HG03108 (cell line): ENCODE data around the gene OMA1.

ENCODE experiments used
- ATAC-seq: cut with Tn5 transposase; IDR thresholded peaks from one replicate; pipeline ENCODE4 v1.9.1; 2021; ENCODE audit warnings: moderate library complexity; ENCODE audit not compliant: unreplicated experiment

The OMA1 gene

GRCh38 chr1:58434607-58435006 is 111.9 kb downstream of the OMA1 start:
- ATAC-seq, result no peak

GRCh38 chr1:58434181-58434580 is 112.3 kb downstream of the OMA1 start:
- no peak for ATAC-seq

GRCh38 chr1:58432851-58433668 is 113.5 kb downstream of the OMA1 start:
- ATAC-seq, result no peak

GRCh38 chr1:58431901-58432620 is 114.5 kb downstream of the OMA1 start:
- no peak for ATAC-seq
